ENCODE data around the gene MYO1D.

Gene MYO1D

DNA sequence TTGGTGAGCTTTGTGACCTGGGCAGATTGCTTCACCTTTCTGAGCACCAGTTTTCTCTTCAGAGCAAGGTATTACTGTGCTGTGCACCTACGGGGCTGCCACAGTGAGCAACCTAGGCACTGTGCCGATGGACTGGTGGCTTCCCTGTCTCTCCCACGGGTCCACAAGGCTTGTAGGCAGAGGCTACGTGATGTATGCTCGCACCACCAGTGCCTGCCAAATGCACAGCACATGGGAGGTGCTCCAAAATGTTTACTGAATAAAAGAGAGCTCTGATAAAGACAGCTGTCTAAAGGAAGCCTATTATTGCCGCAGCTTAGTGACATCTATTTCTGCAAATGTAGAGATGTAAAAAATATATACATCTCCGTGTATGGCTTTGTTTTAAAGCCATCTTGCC lies 251.0 kb downstream of the MYO1D start:
- DNase-seq (ENCODE audit: low spot score): no peak

DNA sequence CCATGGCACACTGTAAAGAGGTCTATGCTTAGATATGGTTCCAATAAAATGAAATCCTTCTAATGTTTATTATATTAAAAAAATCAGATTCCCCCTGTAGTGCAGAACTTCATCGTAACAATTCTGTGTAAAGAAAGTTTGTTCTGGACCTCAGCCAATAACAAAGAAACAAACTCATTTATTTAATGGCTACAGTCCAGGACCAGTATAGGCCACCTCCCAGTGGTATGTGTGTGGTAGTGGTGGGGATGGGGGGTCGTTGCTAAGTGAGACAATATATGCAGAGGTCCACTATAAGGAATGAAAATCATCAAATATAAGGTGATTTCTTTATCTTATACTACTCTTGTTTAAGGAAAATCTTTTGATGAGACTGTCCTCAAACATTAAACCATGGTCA lies 253.7 kb downstream of the MYO1D start:
- DNase-seq (ENCODE audit: low spot score): no peak

DNA sequence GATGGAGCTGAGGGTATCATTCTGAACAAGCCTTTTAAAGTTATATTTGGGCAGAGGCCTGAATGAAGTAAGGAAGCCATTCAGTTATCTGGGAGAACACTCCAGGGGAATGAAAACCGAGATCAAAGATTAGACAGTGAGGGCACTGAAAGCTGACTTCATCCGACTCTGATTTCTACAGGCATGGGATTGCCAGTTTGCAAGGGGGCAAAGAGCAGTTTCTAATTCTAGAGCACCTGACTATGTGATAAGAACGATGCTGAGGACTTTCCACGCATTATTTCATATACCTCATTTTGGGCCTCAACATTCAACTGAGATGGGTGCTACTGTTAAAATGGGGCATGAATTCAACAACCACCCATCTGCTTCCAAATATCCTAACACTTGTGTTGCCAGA lies 254.4 kb downstream of the MYO1D start:
- no peak for DNase-seq (ENCODE audit: low spot score)

DNA sequence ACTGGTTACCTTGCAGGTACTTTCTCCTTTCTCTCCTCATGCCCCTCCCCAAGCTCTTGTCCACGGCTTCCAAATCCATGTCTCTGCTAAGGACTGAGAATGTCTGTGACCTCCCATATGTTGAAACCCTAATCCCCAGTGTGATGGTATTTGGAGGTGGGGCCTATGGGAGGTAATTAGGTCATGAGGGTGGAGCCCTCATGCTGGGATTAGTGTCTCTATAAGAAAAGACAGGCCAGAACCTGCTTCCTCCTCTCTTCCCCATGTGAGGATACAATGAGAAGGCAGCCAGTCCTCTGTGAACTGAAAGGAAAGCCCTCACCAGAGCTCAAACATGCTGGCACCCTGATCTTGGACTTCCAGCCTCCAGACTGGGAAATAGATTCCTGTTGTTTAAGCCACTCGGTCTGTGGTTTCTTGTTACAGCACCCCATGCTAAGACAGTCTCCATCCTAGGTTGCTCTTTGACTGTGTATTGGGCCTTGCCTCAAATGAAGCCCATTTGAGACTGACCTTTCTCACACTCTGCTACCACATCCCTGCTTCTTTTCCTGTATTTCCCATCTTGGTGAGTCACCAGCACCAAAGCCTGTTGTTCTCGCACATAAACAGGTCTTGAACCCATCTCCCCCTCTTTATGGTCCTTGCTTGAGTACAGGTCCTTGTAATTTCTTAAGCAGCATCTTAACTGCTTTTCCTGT lies 255.2 kb downstream of the MYO1D start:
- no peak for DNase-seq (ENCODE audit: low spot score)

DNA sequence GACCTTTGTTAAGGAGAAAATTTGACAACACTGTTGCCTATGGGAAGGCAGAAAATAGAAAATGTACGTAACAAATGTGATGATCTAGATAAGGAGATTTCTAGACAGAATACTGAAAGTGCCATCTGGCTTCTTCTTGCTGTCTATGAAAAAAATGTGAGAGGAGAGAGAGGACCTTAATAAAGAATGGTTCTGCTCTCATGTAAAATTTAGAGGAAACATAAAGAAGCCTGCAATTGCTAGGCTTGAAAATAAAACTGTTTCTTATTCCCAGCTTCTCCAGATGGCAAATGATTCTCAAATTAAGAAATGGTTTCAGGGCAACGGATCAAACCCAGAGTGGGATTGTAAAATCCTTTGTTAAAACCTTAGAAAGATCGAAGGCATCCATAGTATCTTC lies 261.6 kb downstream of the MYO1D start:
- DNase-seq (ENCODE audit: low spot score): no peak

DNA sequence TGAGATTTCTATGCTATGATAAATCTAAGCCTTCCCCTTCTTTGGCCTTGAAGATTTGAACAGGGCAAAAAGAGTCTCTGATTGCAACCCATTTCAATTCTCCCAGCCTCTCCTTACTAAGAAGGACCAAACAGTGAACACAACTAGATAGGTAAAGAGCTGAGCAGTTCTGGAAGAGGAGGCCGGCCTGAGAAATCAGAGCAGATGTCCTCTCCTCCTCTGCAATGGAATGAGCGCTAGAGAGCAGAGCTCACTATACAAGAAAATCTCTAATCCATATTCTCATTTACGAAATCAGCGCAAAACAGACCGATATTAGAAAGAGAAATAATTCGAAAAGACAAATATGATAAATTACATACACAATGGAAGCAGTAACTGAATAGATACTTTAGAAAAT lies 266.0 kb downstream of the MYO1D start:
- DNase-seq (ENCODE audit: low spot score): no peak

DNA sequence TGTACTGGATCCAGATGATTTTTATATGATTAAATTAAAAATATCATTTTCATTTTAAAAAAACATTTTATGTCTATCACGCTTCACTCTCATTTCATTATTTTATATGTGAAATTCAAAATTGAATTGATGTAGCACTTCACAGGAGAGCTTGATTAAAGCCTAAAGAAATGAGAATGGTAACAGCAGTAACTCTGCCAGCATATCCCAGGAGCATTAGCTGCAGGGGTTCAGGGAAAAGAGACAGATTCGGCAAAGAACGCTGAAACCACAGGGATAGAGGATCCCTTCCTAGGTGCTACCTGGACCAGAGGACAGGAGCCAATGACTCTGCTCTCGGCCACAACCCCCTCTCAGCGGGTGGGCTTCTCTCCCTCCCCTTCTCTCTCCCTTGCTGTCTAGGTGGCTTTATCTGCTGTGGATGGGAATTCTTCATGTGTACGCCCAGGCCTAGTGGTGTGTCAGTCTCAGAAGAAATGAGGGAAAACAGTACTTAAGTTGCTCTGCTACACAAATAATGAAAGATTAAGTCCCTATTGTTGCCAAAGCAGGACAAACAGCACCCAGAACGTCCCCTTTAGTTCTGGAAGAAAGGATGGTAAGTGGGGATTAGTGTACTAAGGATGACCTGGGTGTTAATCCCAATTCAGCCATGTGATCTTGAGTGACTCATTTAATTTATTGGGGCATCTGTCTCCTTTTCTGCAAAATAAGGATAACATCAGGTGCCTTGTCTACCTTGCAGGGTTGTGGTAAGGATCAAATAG lies 266.9 kb downstream of the MYO1D start:
- no peak for DNase-seq (ENCODE audit: low spot score)

DNA sequence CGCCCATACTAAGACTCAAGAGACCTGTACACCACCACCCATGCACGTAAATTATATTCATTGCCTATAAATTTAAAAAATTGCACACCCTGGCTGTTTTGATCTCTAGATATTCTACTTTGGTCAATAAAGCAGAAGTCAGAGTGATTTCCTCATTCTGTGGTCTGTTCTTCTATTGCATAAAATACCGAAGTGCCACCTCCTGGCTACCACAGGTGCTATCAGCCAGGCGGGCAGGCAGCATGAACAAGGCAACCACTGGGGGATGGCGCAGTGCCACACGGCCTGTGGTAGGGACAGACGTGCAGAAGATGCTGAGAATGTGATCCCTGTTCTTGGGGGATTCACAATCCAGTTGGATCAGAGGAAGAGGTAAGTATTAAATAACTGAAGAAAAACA lies 267.8 kb downstream of the MYO1D start:
- no peak for DNase-seq (ENCODE audit: low spot score)

DNA sequence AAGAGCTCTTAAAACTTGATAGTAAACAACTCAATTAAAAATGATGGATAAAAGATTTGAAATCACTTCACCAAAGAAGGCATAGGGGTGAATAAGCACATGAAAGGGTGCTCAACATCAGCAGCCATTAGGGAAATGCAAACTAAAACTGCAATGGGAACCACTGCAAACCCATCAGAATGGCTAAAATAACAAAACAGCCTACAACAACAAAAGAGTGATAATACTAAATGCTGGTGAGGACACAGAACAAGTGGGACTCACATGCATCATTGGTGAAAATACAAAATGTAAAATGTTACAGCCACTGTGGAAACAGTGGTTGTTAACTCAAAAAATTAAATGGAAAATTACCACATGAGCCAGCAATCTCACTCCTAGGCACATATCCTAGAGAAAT lies 268.7 kb downstream of the MYO1D start:
- DNase-seq (ENCODE audit: low spot score): no peak

DNA sequence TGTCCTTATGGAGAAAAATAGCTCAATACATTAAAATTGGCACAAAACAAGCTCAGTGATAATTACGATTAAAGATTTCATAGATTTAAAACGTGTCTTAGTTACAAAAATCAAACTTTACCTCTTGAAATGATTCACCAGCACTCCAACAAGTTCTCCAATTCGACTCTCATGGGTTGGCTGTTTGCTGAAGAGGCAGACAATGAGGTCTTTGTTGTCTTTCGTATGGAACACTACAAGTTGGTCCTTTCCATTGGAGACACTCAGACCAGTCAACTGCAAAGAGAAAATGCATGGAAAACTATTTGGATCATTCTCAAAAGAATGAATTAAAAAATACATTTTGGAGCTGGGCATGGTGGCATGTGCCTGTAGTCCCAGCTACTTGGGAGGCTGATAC lies 272.0 kb downstream of the MYO1D start:
- DNase-seq (ENCODE audit: low spot score): no peak

DNA sequence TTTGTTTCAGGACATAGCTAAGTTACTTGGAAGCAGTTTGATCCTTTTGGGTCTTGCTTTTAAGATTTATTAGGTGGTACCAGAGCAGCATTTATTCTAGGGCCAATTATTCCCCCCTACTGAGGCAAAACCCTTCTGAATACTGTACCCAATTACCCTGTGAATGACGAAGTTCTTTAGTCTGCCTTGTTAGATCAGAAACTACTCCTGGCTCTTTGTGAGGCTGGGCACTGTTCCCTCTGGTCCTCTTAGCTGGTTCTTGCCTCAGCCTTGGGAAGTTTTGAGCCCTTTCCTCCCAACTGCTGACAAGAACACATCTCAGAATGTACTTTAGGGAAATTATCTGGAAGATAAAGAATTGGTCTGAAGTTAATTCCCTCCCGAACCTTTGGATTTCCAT lies 274.5 kb downstream of the MYO1D start:
- DNase-seq (ENCODE audit: low spot score): no peak

DNA sequence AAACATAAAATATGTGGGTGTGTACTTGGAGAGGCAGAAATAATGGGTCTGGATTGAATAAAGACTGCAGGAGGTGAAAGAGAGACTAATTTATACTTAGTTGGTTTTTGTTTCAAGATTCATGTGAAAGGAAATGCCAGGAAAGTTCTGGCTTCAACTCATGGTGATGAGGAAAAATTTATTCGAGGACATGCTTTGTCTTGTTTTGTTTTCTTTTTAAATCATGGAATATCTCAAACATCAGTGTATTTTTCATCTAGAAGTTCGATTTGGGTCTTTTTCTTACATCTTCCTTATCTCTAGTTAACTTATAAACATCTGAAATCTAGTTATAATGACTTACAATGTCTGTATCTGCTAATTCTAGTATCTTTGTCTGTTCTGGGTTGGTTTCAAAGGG lies 275.1 kb downstream of the MYO1D start:
- DNase-seq (ENCODE audit: low spot score): no peak

DNA sequence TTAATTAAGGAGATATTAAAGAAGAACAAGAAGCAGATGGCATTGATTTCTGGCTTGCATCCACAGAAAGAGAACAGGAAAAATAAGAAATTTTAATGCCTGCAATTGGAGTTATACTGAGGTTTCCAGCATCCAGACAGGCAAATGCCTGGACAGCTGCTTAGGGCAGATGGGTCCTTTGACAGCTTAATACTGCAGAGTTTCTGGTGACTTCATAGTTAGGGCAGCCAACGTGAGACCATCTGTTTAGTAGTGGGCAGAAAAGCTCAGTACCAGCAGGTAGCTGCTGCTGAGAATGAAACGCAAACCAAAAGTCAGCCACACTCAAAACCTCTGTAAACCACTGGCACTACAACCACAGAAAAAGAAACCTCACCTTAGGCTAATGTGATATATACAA lies 280.3 kb downstream of the MYO1D start:
- DNase-seq (ENCODE audit: low spot score): no peak

DNA sequence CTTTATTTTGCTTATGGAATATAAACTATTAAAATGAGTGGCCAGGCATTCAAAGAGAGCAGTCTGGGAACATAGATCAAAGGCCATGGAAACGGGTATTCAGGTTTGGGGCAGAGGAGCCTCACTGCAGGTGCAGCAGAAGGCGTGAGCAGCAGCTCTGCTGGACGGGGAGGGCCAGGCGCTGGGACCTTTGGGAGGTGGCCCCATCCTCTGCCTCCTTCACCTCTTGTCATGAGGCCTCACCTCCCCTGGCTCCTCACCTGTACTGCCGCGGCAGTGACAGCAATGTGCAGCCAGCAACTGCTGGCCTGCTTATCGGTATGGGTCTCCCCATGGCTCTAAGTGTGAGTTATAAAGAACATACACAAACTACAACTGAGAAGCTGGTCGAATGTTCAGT lies 280.7 kb downstream of the MYO1D start:
- DNase-seq (ENCODE audit: low spot score): no peak

DNA sequence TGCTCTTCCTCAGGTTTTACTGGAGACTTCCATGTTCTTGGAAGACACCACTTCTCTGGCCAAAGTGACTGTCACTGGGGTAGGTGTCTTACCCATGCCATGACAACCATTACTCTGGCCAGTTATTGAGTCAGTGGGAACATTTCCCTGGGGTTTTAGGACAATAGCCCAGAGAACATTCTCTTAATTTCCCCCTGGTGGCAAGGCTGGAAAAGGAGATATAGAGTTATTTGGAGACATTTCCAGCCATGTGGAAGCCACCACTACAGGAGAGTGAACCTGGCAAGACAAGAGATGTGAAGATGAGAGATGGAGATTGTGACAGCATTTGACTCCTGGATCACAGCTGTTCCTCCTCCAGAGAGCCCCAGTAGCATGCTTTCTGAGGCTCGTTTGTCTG lies 283.9 kb downstream of the MYO1D start:
- DNase-seq (ENCODE audit: low spot score): no peak

DNA sequence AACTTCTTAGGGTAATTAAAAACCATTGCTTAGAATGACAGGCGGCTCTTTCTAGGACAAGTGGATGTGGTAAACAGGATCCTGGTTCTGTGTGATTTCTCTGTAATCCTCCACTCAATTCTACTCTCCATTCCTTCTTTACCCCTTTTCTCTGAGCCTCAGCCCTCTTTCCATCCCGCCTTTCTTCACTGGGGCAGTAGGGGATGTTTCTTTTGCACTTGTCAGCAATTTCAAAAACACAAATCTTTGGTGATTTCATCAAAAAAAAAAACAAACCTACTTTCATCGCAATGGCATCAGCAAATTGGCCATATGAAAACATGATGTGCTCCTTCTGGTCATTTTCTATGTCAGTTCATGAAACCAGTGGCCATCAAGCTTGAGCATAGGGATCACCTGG lies 285.5 kb downstream of the MYO1D start:
- DNase-seq (ENCODE audit: low spot score): no peak

DNA sequence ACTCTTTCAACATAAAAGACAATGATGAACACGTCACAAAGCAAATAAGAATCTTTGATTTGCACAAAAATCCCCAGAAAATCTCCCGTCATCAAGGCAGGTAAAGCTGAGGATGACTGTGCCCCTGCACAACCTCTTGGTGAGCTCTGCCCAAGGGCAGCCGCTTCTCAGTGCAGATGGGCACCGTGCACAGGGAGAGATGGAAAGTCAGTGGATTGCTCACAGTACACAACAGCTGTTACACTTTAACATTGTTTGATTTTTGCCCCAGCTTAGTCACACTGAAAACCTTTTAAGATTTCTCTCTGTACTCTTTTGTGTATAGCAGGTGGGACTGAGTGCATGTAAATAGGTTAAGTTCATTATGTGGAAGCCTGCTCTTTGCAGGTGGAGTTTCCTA lies 285.9 kb downstream of the MYO1D start:
- no peak for DNase-seq (ENCODE audit: low spot score)

DNA sequence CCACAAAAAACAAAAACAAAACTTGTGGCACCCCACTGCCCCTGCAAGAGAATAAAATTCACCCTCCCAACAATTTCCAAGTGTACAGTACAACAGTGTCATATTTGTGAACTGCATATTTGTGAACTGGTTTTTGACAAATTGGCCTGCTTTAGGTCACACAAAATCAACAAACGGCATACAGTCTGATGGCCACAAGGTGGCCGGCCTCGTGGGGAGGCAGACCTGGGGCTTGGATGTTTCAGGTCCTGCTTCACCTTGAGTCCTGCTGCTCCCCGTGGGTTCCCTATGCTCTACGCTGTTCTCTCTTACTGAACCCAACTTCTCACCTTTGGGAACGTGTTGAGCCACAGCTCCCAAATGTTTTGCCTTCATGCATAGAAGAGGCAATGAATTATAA lies 287.9 kb downstream of the MYO1D start:
- DNase-seq (ENCODE audit: low spot score): no peak

DNA sequence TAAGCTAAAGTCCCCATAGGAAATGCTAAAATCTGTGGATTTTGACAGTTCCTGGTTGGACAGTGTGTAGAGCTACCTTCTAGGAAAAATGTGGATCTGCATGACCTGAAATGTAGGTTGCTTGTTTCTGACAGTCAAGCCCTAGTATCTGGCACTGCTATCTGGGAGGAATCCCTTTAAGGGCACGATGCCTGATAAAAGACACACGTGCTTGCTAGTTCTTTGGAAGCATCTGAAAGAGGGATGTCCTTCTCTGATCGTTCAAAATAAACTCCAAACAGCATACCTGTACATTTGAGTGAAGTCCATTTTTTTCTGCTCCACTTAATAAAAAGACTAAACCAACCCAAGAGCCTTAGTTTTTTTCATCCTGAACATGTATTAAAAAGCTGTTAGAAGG lies 288.8 kb downstream of the MYO1D start:
- DNase-seq (ENCODE audit: low spot score): no peak

DNA sequence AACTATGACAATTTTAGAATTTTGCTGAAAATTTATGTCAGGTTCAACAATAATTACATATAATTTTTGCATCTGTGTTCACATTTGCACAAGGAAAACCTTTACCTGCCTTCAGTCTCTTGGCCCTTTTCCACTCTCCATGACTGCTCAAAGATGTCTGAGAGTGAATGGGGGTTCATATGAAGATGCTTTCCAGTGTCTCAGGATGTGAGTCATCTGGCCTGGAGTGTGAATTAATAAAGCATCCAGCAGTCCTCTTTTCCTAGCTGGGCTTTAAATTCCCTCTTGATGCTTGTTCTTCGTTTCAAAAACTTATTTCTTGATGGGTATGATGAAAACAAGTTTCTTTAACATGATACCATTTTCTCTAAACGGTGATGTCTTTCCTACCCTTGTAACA lies 290.3 kb downstream of the MYO1D start:
- no peak for DNase-seq (ENCODE audit: low spot score)

DNA sequence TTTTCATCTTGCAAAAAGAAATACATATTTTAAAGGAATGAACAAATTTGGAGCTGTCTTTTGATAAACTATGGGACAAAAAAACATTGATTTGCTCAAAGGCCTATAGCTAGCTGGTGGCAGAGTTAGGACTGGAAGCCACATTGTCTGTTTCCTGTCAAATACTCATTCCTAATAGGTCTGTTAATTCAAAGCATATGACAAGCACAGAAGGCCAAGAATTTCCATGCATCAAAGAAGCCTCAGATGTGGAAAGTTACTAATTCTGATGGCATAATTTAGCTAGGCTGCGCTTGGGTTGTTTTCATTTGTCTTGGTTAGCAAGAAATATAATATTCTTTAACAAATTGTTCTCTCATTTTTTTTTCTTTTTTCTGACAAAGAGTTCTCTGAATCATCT lies 292.1 kb downstream of the MYO1D start:
- no peak for DNase-seq (ENCODE audit: low spot score)

DNA sequence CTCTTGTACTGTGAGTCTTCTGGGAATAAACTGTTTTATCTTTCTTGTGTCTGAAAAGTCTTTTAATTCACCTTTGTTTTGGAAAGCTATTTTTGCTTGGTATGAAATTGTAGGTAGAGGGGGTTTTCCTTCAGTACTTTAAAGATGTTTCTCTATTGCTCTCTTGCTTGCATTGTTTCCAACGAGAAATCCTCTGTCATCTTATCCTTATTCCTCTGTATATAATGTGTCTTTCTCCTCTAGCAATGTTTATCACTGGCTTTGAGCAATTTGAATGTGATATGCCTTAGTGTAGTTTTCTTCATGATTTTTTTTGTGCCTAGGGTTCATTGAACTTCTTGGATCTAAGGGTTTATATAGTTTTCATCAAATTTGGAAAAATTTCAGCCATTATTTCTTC lies 293.9 kb downstream of the MYO1D start:
- no peak for DNase-seq (ENCODE audit: low spot score)

DNA sequence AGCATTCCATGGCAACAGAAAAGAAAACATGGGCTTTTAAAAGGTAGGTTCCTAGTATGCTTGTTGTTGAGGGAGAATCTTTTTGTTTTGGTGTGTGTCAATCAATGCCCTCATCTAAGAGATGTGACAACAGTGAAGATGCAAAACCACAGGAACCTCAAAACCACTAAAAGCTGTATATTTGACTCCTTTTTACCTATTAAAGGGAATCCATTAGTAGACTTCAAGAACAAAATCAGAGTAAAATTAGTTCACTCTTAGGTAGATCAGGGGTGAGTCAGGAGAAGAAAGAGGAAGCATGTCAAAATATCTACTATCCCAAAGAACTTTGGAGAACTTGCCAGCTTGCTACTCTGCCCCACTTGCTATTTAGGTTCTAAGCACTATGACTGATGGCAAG lies 301.1 kb downstream of the MYO1D start:
- DNase-seq (ENCODE audit: low spot score): no peak

DNA sequence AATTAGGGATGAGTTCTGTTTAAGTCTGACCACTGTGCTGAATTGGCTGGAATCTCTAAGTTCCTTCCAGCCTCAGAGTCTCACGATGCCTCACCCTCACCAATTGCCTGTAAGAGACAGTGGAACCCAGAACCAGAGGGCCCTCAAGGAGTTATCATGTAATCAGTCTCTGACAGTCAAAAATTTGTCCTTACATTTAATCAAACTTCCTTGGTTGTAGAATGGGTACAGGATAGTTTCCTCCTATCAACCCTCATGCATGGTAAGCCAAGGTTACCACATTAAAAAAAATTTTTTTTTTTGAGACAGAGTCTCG lies 306.9 kb downstream of the MYO1D start:
- DNase-seq (ENCODE audit: low spot score): no peak

All from hematopoietic multipotent progenitor cell treated with erythropoietin and hydrocortisone succinate and interleukin-3 and kit ligand, for 17 days (in vitro differentiated cells).